ENCODE measurements around the gene RNASE8.
"Not testable (repeated sequence)": the region's sequence is repeated elsewhere in the genome, so short reads cannot be mapped to it uniquely, and the experiment has no call there.

The RNASE8 gene, protein sequence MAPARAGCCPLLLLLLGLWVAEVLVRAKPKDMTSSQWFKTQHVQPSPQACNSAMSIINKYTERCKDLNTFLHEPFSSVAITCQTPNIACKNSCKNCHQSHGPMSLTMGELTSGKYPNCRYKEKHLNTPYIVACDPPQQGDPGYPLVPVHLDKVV

GRCh38 chr14:21057803-21058675 is at the start of gene RNASE8:
Gene RNASE8 (plus strand): TSS chr14:21057822. CDS start chr14:21057893, 71 bp downstream.
- no peak for DNase-seq (ENCODE audit: low read depth in 2 of 2)

DNA sequence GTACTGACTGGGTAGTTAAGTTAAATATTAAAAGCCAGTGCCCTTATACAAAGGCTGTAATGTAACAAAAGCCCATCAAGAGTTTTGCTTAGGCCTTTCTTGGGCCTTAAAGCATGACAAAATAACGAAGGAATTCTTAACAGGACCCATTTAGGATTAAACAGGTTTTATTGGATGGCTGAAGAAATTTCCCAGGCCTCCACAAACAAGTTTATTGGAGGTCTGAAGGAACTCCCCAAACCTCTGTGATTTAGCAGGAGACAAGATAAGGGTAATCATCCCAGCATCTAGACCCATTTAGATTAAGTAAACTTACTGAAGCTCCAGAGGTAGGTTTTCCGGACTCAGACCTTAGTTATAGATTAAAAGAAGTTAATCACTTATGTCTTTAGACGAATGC is 47.9 kb upstream of the RNASE8 start:
- DNase-seq (ENCODE audit: low read depth in 2 of 2), result not testable (repeated sequence)

- no peak for DNase-seq (ENCODE audit: low read depth in 2 of 2)
These were observed 46.5 kb upstream of the RNASE8 start for GRCh38 chr14:21011136-21011535.

GRCh38 chr14:21014761-21015190 is 42.8 kb upstream of the RNASE8 start:
- DNase-seq (ENCODE audit: low read depth in 2 of 2), result peak; percentile 69 to 76

GRCh38 chr14:21015312-21015711 is 42.3 kb upstream of the RNASE8 start:
- DNase-seq (ENCODE audit: low read depth in 2 of 2), result no peak

DNA sequence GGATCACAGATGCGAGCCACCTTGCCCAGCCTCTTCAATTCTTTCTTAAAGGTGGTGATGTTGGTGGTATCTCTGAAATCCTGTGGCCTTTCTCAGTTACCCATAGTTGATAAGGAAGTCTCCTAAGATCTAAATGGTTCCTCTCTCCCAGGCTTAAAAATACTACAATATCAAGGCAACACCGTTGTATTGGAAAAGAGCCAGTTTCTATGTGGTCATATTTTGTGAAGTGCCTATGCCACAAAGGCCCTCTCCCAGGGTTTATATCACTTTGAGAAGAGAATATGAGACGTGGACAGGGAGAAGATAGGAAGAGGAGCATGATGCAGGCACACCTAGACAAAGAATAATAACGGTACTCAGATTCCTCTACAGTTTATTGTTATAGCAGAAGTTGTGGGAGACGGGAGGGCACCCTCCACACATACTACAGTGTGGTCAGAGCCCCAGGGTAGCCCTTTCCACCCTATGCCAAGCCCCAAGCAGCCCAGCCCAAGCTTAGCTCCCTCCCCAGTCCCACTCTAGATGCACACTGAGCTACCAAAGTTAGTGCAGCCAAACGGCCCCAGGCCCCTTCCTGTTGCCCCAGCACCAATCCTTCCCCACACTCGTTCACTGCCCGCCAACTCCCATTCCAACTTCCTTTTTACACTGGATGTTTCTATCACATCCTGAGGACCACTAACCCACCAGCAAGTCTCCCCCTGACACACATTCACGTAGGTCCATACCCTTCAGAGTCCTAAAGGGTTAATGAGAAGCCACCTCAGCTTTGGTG is 41.0 kb upstream of the RNASE8 start:
- no peak for DNase-seq (ENCODE audit: low read depth in 2 of 2)

GRCh38 chr14:21017528-21018245 is 39.9 kb upstream of the RNASE8 start:
- DNase-seq (ENCODE audit: low read depth in 2 of 2), result no peak

- DNase-seq (ENCODE audit: low read depth in 2 of 2), result no peak
These were observed 39.3 kb upstream of the RNASE8 start for GRCh38 chr14:21018286-21018685.

- DNase-seq (ENCODE audit: low read depth in 2 of 2), result no peak
These were observed 38.8 kb upstream of the RNASE8 start for GRCh38 chr14:21018781-21019180.

- no peak for DNase-seq (ENCODE audit: low read depth in 2 of 2)
These were observed 38.3 kb upstream of the RNASE8 start for GRCh38 chr14:21019366-21019765.

GRCh38 chr14:21020977-21021545 is 36.6 kb upstream of the RNASE8 start:
- DNase-seq (ENCODE audit: low read depth in 2 of 2), result no peak

DNA sequence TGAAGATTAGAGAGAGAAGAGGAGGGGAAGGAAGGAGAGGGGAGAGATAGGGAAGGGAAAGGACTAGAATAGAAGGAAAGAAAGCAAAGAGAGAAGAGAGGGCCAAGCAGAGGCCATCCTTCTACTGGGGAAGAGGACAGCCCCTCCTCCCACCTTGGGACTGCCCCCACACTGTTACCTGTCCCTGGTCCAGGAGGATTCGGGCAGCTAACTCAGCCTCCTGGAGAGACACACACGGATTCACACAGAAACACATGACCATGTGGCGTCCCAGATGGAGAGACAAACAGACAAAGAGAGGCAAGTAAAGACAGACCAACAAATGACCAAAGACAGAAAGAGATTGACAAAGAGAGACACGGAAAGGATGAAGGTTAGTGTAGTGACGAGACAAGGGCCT is 34.9 kb upstream of the RNASE8 start:
- no peak for DNase-seq (ENCODE audit: low read depth in 2 of 2)

GRCh38 chr14:21023174-21023573 is 34.4 kb upstream of the RNASE8 start:
- no peak for DNase-seq (ENCODE audit: low read depth in 2 of 2)

GRCh38 chr14:21023817-21024584 is 33.6 kb upstream of the RNASE8 start:
- DNase-seq (ENCODE audit: low read depth in 2 of 2), result no peak

GRCh38 chr14:21024585-21025370 is 32.8 kb upstream of the RNASE8 start, which contains the start of gene NDRG2:
Gene NDRG2 (minus strand): TSS chr14:21025061. CDS start chr14:21023315, 1,746 bp downstream.
- DNase-seq (ENCODE audit: low read depth in 2 of 2), result peak; percentile 32 to 56

GRCh38 chr14:21025371-21026273 is 32.0 kb upstream of the RNASE8 start:
- no peak for DNase-seq (ENCODE audit: low read depth in 2 of 2)

DNA sequence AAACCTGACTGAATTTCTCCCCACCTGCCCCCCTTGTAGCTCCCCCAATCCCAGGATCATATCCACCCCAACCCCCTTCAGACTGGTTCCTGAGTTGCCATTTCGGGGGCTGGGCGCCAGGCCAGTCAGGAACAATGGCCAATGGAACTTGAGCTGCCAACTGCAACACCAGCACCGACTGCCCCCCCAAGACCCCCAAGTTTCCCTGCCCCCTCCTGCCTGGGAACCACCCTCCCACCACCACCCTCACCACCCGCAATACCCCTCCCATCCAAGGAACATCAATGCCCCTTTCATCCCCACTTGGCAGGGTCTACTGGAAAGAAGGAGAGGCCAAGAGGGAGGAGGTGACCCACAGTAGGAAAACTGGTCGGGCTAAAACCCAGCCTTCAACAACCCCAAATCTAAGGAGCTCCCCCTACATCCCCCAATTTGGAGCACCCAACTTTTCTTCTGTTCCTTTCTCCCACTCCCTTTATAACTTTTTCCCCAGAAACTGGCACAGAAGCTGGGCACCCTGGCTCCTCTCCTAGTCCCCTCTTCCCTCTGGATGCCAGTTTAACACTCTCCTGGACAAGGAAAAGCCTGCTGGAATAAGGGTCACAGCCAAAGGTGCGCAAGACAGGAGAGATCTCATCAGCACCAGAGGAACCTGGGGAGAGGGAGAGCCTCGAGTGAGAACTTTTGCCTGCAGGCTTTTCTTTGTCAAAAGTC is 31.2 kb upstream of the RNASE8 start:
- DNase-seq (ENCODE audit: low read depth in 2 of 2), result no peak

DNA sequence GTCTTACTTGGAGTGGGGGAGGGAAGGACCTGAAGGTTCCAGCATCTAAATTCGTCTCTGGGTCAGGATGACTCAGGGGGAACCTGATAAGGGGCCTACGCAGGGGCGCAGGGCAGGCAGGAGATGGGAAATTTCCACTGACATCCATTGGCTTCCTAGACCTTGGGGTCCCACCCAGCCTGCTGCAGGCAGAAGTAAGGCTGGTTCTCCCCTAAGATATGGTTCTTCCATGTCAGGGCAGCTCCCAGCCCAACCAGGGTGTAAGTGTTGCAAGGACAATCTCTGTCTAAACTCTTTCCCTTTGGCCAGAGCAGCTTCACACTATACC is 30.7 kb upstream of the RNASE8 start:
- no peak for DNase-seq (ENCODE audit: low read depth in 2 of 2)

All from stimulated activated CD4-positive, alpha-beta T cell treated with anti-CD3 and anti-CD28 coated beads, Interleukin-4, amount 100 ng/mL, for 48 hours (primary cell).